Central memory CD4-positive, alpha-beta T cell (primary cell): ENCODE data around the gene UCP1.
"Not testable (repeated sequence)": the region's sequence is repeated elsewhere in the genome, so short reads cannot be mapped to it uniquely, and the experiment has no call there.

ENCODE experiments used
- DNase-seq: peaks from one replicate; pipeline ENCODE4 v3.0.0; 2022

Gene UCP1

GRCh38 chr4:140533951-140534480 is 34.7 kb downstream of the UCP1 start:
- no peak for DNase-seq

GRCh38 chr4:140529434-140529833 is 39.3 kb downstream of the UCP1 start:
- DNase-seq = no peak

GRCh38 chr4:140523857-140524742 is 44.7 kb downstream of the UCP1 start, which contains the start of gene ELMOD2:
Gene ELMOD2, plus strand, starts transcription at chr4:140524168. Its CDS starts 1,261 bp downstream, at chr4:140525429.
- DNase-seq = peak; percentile 97

- DNase-seq = no peak
Measured at GRCh38 chr4:140523370-140523856, 45.3 kb downstream of the UCP1 start.

- no peak for DNase-seq
Measured at GRCh38 chr4:140515423-140515822, 53.3 kb downstream of the UCP1 start.

- not testable (repeated sequence) for DNase-seq
Measured at GRCh38 chr4:140513765-140514164, 55.0 kb downstream of the UCP1 start.
